Hepatocyte (in vitro differentiated cells): Measurements from ENCODE around the gene HMCN1. TPM values are rescaled to one million over a fixed set of nuclear protein-coding genes. Genes with fewer than 3 reads are reported as not detected.

Source experiments
- DNase-seq: peaks from one replicate; pipeline ENCODE4 v3.0.0-alpha.2; 2016; ENCODE audit warnings: low spot score
- H2AFZ ChIP-seq: fragments of 200-600 bp; sonication (generic); 2 replicates; pipeline ENCODE4 v1.6.0; 2016; ENCODE audit warnings: antibody characterized with exemption, mild to moderate bottlenecking
- H3K27ac ChIP-seq: fragments of 200-600 bp; sonication (generic); 2 replicates; pipeline ENCODE4 v1.5.1; 2016; ENCODE audit warnings: mild to moderate bottlenecking
- H3K27me3 ChIP-seq: fragments of 200-600 bp; sonication (generic); 2 replicates; pipeline ENCODE4 v1.6.1; 2016
- H3K36me3 ChIP-seq: fragments of 200-600 bp; sonication (generic); replicated peaks from 2 replicates; pipeline ENCODE4 v1.5.1; 2016; ENCODE audit warnings: low read depth; ENCODE audit not compliant: insufficient read depth
- H3K4me1 ChIP-seq: fragments of 200-600 bp; sonication (generic); 2 replicates; pipeline ENCODE4 v1.5.1; 2016; ENCODE audit warnings: mild to moderate bottlenecking, moderate library complexity; ENCODE audit not compliant: insufficient read depth
- H3K4me2 ChIP-seq: fragments of 200-600 bp; sonication (generic); 2 replicates; pipeline ENCODE4 v1.6.0; 2016
- H3K4me3 ChIP-seq: fragments of 200-600 bp; sonication (generic); 2 replicates; pipeline ENCODE4 v1.5.1; 2016; ENCODE audit warnings: mild to moderate bottlenecking
- H3K79me2 ChIP-seq: fragments of 200-600 bp; sonication (generic); 2 replicates; pipeline ENCODE4 v1.6.0; 2017; ENCODE audit warnings: mild to moderate bottlenecking
- H3K9me2 ChIP-seq: fragments of 200-600 bp; sonication (generic); replicated peaks from 2 replicates; pipeline ENCODE4 v1.6.0; 2017; ENCODE audit warnings: mild to moderate bottlenecking; ENCODE audit not compliant: insufficient read depth
- H3K9me3 ChIP-seq: fragments of 200-600 bp; sonication (generic); 2 replicates; pipeline ENCODE4 v1.5.1; 2016; ENCODE audit warnings: low read depth, mild to moderate bottlenecking
- H4K20me1 ChIP-seq: fragments of 200-600 bp; sonication (generic); 2 replicates; pipeline ENCODE4 v1.6.0; 2016; ENCODE audit warnings: mild to moderate bottlenecking; ENCODE audit not compliant: insufficient read depth, poor library complexity, severe bottlenecking
- EZH2 ChIP-seq: fragments of 200-600 bp; sonication (generic); IDR thresholded peaks from 2 replicates; pipeline ENCODE4 v1.6.1; 2016; ENCODE audit warnings: antibody characterized with exemption, mild to moderate bottlenecking, borderline replicate concordance
- EZH2phosphoT487 ChIP-seq: fragments of 200-600 bp; sonication (generic); IDR thresholded peaks from one replicate; pipeline ENCODE4 v1.6.1; 2018; ENCODE audit warnings: antibody characterized with exemption, mild to moderate bottlenecking, low read depth, moderate library complexity; ENCODE audit not compliant: unreplicated experiment, severe bottlenecking
- WGBS: methylation state at CpG from one replicate; pipeline ENCODE4 v1.1.6; 2016; ENCODE audit warnings: low lambda C conversion rate; ENCODE audit errors: missing lambda C conversion rate; 5-methylcytosine and 5-hydroxymethylcytosine counted together
- polyA plus RNA-seq: library from polyadenylated mRNA; unstranded; fragments of >200 nt; fragmentation: Nextera tagmentation; extraction: Ambion mirVana; gene quantifications from 2 replicates; pipeline ENCODE4 v1.2.1, GENCODE V29; 2016
- total RNA-seq: library from RNA; depleted of rRNA; stranded (reverse); fragments of >200 nt; gene quantifications from 2 replicates; pipeline ENCODE4 v1.2.3, GENCODE V29; 2014
- TF ChIP-seq, protein P1 (sequence below): fragments of 200-600 bp; sonication (generic); IDR thresholded peaks from 2 replicates; pipeline ENCODE4 v1.5.1; 2016; ENCODE audit warnings: antibody characterized with exemption, mild to moderate bottlenecking; ENCODE audit not compliant: poor library complexity

The HMCN1 gene
- total and polyA plus RNA-seq, 2 experiments from 2014 or later: 2.3 to 13.4 TPM

DNA sequence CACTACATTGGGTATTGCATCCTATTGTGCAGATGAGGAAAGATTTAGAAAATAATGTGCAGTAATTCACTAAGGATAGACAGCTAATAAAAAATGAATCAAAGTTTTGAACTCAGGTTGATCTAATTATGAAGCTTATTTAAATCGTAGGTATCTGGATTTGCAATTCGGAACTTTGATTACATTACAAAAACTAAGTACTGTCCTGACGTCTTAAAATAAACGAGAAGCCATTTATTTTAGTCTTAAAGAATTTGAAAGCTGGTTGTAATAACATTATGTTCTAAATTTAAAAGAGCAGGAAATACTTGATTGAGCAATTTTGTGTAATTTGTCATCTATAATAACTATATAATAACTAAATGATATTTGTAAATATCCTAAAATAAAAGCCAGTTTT lies 404.9 kb downstream of the HMCN1 start:
- no peaks in the 10 kb centered on the region for H3K79me2 ChIP-seq
- no peaks in the 10 kb centered on the region for H4K20me1 ChIP-seq
- no peak for TF ChIP-seq EZH2
- H2AFZ ChIP-seq: no peak overlapping the region
- H3K36me3 ChIP-seq: no peaks in the 10 kb centered on the region
- H3K4me2 ChIP-seq: no peak overlapping the region
- no peaks in the 10 kb centered on the region for H3K27me3 ChIP-seq
- no peak overlapping the region for H3K27ac ChIP-seq
- no peak overlapping the region for H3K4me3 ChIP-seq
- no peaks in the 10 kb centered on the region for H3K4me1 ChIP-seq
- no peaks in the 10 kb centered on the region for H3K9me2 ChIP-seq
- 66% methylated on average over 4 of the region's 4 CpGs for WGBS
- no peak for DNase-seq
- H3K9me3 ChIP-seq: no peaks in the 10 kb centered on the region

DNA sequence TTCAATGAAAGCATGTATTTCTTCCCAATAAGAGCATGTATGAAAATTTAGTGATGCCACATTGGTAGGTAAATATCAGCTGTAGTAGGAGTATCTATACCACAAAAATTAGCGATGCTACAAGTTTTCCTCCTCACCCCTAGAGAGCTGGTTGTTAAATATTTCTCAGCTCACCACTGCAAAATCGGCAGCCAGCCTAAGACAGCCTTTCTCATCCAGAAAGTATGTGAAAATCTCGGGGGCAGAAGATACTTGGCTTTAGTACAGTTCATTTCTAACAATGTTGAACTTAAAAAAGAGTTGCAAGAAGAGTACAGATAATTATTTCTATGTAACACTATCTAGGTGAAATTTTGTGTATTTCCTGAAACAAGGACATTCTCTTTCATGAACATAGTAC lies 405.5 kb downstream of the HMCN1 start:
- Histone ChIP-seq H3K4me3 (no peak overlapping the region), H3K27ac (no peak overlapping the region), H3K36me3 (no peaks in the 10 kb centered on the region), H3K79me2 (no peaks in the 10 kb centered on the region), H3K9me2 (no peaks in the 10 kb centered on the region), H3K4me2 (no peak overlapping the region), H3K4me1 (no peaks in the 10 kb centered on the region), H3K9me3 (no peaks in the 10 kb centered on the region), H3K27me3 (no peaks in the 10 kb centered on the region), H4K20me1 (no peaks in the 10 kb centered on the region), H2AFZ (no peak overlapping the region)
- no peak for DNase-seq
- WGBS: 86% methylated on average over 3 of the region's 3 CpGs
- TF ChIP-seq EZH2: no peak
- TF ChIP-seq, protein P1, sequence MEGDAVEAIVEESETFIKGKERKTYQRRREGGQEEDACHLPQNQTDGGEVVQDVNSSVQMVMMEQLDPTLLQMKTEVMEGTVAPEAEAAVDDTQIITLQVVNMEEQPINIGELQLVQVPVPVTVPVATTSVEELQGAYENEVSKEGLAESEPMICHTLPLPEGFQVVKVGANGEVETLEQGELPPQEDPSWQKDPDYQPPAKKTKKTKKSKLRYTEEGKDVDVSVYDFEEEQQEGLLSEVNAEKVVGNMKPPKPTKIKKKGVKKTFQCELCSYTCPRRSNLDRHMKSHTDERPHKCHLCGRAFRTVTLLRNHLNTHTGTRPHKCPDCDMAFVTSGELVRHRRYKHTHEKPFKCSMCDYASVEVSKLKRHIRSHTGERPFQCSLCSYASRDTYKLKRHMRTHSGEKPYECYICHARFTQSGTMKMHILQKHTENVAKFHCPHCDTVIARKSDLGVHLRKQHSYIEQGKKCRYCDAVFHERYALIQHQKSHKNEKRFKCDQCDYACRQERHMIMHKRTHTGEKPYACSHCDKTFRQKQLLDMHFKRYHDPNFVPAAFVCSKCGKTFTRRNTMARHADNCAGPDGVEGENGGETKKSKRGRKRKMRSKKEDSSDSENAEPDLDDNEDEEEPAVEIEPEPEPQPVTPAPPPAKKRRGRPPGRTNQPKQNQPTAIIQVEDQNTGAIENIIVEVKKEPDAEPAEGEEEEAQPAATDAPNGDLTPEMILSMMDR: no peak
- no peak for TF ChIP-seq EZH2phosphoT487

DNA sequence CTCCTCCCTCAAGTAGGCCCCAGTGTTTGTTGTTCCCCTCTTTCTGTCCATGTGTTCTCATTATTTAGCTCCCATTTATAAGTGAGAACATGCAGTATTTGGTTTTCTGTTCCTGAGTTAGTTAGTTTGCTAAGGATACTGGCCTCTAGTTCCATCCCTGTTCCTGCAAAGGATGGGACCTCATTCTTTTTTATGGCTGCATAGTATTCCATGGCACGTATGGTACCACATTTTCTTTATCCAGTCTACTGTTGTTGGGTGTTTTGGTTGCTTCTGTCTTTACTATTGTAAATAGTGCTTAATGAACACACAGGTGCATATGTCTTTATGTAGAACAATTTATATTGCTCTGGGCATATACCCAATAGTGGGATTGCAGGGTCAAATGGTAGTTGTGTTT lies 408.0 kb downstream of the HMCN1 start:
- Histone ChIP-seq H3K9me3 (no peaks in the 10 kb centered on the region), H2AFZ (no peak overlapping the region), H3K27ac (no peak overlapping the region), H3K36me3 (no peaks in the 10 kb centered on the region), H3K9me2 (no peaks in the 10 kb centered on the region), H3K4me2 (no peak overlapping the region), H4K20me1 (no peaks in the 10 kb centered on the region), H3K27me3 (no peaks in the 10 kb centered on the region), H3K4me3 (no peak overlapping the region), H3K79me2 (no peaks in the 10 kb centered on the region), H3K4me1 (no peaks in the 10 kb centered on the region)
- TF ChIP-seq, protein P1: no peak
- TF ChIP-seq EZH2 (no peak), EZH2phosphoT487 (no peak)
- DNase-seq: no peak
- 97% methylated on average over 1 of the region's 1 CpG for WGBS

DNA sequence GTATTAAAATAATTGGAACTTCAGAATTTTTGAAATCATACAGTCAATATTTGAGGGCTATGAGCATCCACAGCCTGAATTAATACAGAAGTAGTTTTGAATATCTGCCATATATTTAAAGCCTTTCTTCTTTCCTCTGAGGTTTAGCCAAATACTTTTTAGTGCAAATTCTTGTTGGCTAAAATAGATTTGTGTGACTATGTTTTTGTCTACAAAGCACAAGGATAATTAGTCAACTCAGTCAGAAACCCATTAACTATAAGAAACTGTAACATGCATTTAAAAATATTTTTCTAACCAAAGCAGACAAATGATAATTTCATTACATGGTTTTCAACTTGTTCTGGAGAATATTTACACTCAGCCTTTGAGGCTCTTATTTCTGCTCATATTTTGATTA lies 408.7 kb downstream of the HMCN1 start:
- Histone ChIP-seq H3K27ac (no peak overlapping the region), H3K9me3 (no peaks in the 10 kb centered on the region), H3K36me3 (no peaks in the 10 kb centered on the region), H3K4me3 (no peak overlapping the region), H3K4me2 (no peak overlapping the region), H3K9me2 (no peaks in the 10 kb centered on the region), H3K4me1 (no peaks in the 10 kb centered on the region), H3K27me3 (no peaks in the 10 kb centered on the region), H2AFZ (no peak overlapping the region), H4K20me1 (no peaks in the 10 kb centered on the region), H3K79me2 (no peaks in the 10 kb centered on the region)
- no peak for TF ChIP-seq EZH2phosphoT487
- TF ChIP-seq, protein P1: no peak
- TF ChIP-seq EZH2: no peak
- DNase-seq: no peak
